HT1080 (cell line): ENCODE results near the gene MICOS13. TPM values are rescaled to one million over a fixed set of nuclear protein-coding genes. Genes with fewer than 3 reads are reported as not detected.

Source experiments
- DNase-seq: peaks from one replicate; pipeline ENCODE4 v3.0.0-alpha.2; 2015; ENCODE audit warnings: low read depth
- total RNA-seq: library from RNA; depleted of rRNA; stranded (reverse); fragments of >200 nt; shearing (Covaris generic); gene quantifications from 2 replicates; pipeline ENCODE4 v1.2.3, GENCODE V29; 2014; rRNA removed

Gene MICOS13
- total RNA-seq, 1 experiment from 2014 or later = 234 TPM

DNA sequence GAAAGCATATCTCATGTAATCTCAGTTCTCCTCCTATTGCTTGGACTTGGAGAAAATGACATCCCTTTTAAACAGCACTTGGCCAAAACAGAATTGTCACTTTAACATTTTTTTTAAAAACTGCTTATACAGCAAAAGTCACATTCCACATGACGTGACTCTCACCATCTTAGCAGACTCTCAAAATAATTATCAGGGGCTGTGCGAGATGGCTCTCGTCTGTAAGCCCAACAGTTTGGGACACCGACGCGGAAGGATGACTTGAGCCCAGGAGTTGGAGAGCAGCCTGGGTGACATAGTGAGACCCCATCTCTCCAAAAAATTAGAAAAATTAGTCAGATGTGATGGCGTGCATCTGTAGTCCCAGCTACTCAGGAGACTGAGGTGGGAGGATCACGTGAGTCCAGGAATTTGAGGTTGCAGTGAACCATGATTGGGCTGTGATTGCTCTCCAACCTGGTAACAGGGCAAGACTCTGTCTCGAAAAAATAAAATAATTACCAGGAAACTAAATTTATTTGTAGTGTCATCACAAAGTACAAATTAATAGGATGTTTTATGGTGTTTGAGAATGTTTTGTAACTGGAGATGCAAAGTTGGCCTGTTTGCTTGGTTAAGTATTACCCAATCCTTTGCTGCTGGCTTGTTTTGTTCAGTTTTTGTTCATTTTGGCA is 48.6 kb downstream of the MICOS13 start:
- DNase-seq = no peak

GRCh38 chr19:5628919-5629481 is 51.3 kb downstream of the MICOS13 start:
- DNase-seq = no peak

DNA sequence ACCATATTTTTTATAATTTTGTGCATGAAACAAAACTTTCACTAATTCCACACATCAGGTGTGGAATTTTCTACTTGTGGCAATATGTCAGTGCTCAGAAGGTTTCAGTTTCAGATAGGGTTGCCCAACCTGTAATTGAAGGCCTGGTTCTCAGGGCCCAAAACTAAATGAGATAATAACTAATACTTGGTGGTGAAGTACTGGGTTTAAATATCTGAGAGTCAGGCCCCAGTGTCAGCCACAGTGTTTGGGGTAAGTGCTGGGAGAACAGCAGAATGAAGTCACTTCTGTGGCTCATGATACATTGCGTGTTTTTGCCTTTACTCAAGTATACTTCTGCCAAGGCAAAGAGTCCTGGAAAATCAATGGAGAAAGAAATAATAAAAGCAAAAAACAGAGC is 51.9 kb downstream of the MICOS13 start:
- no peak for DNase-seq

Other genes starting within 250 kb of the MICOS13 start
- not detected in 2 replicates for gene ZNRF4, start 225.1 kb downstream of the MICOS13 start, total RNA-seq
- gene TINCR, start 112.6 kb downstream of the MICOS13 start, total RNA-seq = 0.10 TPM in 1 of 2 replicates, not detected in the other
- 32.7 and 33.2 TPM in 2 replicates for gene SAFB2, start 57.7 kb downstream of the MICOS13 start, total RNA-seq
- gene SAFB, start 57.4 kb downstream of the MICOS13 start, total RNA-seq = 33.5 and 63.9 TPM in 2 replicates
- gene HSD11B1L, start 511 bp upstream of the MICOS13 start, total RNA-seq = 4.5 and 6.2 TPM in 2 replicates
- gene RPL36, start 9.8 kb upstream of the MICOS13 start, total RNA-seq = 1,434 and 2,039 TPM in 2 replicates
- 139 and 153 TPM in 2 replicates for gene LONP1, start 39.6 kb upstream of the MICOS13 start, total RNA-seq
- 0.20 TPM in 1 of 2 replicates, not detected in the other for gene CATSPERD, start 40.1 kb upstream of the MICOS13 start, total RNA-seq
- 4.1 and 5.9 TPM in 2 replicates for gene PRR22, start 104.2 kb upstream of the MICOS13 start, total RNA-seq
- 56.5 and 71.8 TPM in 2 replicates for gene DUS3L, start 110.6 kb upstream of the MICOS13 start, total RNA-seq
- gene NRTN, start 124.6 kb upstream of the MICOS13 start, total RNA-seq = 0.53 TPM in 1 of 2 replicates, not detected in the other
- not detected in 2 replicates for gene FUT6, start 159.2 kb upstream of the MICOS13 start, total RNA-seq
- not detected in 2 replicates for gene FUT3, start 170.9 kb upstream of the MICOS13 start, total RNA-seq
- not detected in 2 replicates for gene FUT5, start 190.0 kb upstream of the MICOS13 start, total RNA-seq
- gene NDUFA11, start 223.3 kb upstream of the MICOS13 start, total RNA-seq = 220 and 283 TPM in 2 replicates
- gene VMAC, start 224.4 kb upstream of the MICOS13 start, total RNA-seq = 0.90 and 1.3 TPM in 2 replicates
- gene CAPS, start 233.7 kb upstream of the MICOS13 start, total RNA-seq = 0.71 and 0.73 TPM in 2 replicates